HFFc6 (cell line): ENCODE data around the gene WASF1. TPM values are rescaled to one million over a fixed set of nuclear protein-coding genes. Genes with fewer than 3 reads are reported as not detected.
"Not testable (repeated sequence)": the region's sequence is repeated elsewhere in the genome, so short reads cannot be mapped to it uniquely, and the experiment has no call there.

Source experiments
- DNase-seq: peaks from one replicate; pipeline ENCODE4 v3.0.0-alpha.2; 2018
- H3K27ac Mint-ChIP-seq: 2 replicates; pipeline ENCODE4 v1.8.0; 2020; ENCODE audit warnings: mild to moderate bottlenecking, mixed read lengths
- H3K27me3 Mint-ChIP-seq: 2 replicates; pipeline ENCODE4 v1.8.0; 2021; ENCODE audit warnings: mild to moderate bottlenecking, moderate library complexity, mixed read lengths; ENCODE audit not compliant: insufficient read depth
- H3K36me3 Mint-ChIP-seq: 2 replicates; pipeline ENCODE4 v1.8.0; 2021; ENCODE audit warnings: low read depth, mixed read lengths
- H3K4me1 Mint-ChIP-seq: 2 replicates; pipeline ENCODE4 v1.8.0; 2020; ENCODE audit warnings: low read depth, mixed read lengths
- H3K4me3 Mint-ChIP-seq: 2 replicates; pipeline ENCODE4 v1.8.0; 2020; ENCODE audit warnings: mild to moderate bottlenecking, moderate library complexity, mixed read lengths
- H3K9me3 Mint-ChIP-seq: 2 replicates; pipeline ENCODE4 v1.8.0; 2020; ENCODE audit warnings: mild to moderate bottlenecking, mixed read lengths
- total RNA-seq, 6 experiments: library from RNA; stranded (reverse); fragmentation: NEBNext Ultra II Directional; extraction: Animal tissue kit (Norgen Biotek cat#: 25700); gene quantifications; 2 replicates in 1 of 6; 3 replicates in 5 of 6; pipeline ENCODE4 v1.2.3, GENCODE V29; 2021
- TF ChIP-seq, protein P1 (sequence below): fragments of 200-600 bp; sonication (generic); IDR thresholded peaks from 2 replicates; pipeline ENCODE4 v1.5.0; 2021; ENCODE audit warnings: antibody characterized with exemption, mild to moderate bottlenecking

Gene WASF1
- total RNA-seq, 6 experiments from 2014 or later, result 11.6 to 13.5 (median 12.3) TPM

DNA sequence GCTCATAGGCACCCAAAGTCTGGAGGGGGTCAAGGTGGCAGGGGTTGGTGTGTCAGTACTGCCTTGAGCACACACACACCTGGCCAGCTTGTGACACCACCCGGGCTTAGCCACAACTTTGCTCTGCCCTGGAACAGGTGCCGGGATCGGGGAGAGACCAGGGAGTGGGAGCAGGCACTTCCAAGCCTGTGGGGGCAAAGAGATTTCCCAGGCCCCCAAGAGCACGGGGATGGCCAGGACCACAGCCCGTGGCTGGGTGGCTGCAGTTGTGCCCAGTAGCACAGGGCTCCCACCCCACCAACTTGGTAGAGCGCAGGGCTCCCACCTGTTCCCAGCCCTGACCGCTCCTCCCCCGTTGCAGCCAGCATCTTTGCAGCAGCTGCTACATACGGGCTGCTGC, 40.4 kb downstream of the WASF1 start:
- Mint-ChIP-seq H3K36me3 (peaks cover 11% of the 10 kb centered on the region; the same call in 1 of the 2 replicates), H3K27ac (no peak overlapping the region), H3K27me3 (no peaks in the 10 kb centered on the region), H3K9me3 (peaks cover 4% of the 10 kb centered on the region; the same call in 1 of the 2 replicates), H3K4me3 (no peak overlapping the region), H3K4me1 (peaks cover 18% of the 10 kb centered on the region)
- TF ChIP-seq, protein P1, sequence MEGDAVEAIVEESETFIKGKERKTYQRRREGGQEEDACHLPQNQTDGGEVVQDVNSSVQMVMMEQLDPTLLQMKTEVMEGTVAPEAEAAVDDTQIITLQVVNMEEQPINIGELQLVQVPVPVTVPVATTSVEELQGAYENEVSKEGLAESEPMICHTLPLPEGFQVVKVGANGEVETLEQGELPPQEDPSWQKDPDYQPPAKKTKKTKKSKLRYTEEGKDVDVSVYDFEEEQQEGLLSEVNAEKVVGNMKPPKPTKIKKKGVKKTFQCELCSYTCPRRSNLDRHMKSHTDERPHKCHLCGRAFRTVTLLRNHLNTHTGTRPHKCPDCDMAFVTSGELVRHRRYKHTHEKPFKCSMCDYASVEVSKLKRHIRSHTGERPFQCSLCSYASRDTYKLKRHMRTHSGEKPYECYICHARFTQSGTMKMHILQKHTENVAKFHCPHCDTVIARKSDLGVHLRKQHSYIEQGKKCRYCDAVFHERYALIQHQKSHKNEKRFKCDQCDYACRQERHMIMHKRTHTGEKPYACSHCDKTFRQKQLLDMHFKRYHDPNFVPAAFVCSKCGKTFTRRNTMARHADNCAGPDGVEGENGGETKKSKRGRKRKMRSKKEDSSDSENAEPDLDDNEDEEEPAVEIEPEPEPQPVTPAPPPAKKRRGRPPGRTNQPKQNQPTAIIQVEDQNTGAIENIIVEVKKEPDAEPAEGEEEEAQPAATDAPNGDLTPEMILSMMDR, result no peak
- no peak for DNase-seq

DNA sequence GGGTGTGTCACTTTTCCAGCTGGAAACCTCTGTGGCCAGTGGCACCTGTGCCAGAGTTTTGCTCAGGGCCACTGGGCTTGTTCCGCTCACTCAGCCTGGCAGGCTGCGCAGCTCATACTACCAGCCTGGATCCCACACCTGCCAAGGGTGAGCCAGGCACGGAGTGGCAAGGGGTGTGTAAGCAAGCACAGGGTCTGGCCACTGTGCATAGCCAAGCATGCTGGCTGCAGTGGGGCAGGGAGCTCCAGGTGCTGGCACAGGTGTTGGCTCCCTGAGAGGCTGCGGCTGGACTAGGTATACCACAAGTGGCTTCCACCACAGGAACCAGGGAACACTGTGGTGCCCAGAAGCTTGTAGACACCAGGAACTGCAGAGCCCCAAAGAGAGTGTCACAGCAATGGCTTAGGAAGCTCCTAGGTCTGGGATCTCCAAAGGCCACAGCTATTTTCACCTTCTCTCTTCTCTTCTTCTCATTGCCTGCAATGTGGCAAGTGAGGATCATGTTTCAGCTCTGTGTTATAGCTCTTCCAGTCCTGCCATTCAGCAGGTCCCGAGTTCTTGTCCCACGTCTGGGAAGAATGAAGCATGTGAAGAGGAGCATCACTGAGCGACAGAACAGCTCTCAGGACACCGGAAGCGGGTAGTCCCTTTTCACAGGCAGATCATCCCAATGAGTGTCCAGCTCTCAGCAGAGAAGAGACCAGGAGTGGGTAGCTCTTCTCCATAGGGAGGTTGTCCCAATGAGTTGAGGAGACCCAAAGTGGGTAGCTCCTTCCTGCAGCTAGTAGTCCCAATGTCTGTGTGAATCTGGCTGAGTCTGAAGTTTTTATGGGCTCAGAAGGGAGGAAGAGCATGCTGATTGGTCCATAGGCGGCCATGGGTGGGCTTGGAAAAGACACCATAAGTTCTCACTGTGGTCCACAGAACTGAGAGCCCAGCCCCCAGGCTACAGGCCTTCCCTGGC, 41.3 kb downstream of the WASF1 start:
- Mint-ChIP-seq H3K27me3 (no peaks in the 10 kb centered on the region), H3K4me1 (peaks cover 18% of the 10 kb centered on the region), H3K9me3 (peaks cover 4% of the 10 kb centered on the region; the same call in 1 of the 2 replicates), H3K36me3 (peaks cover 11% of the 10 kb centered on the region; the same call in 1 of the 2 replicates), H3K27ac (no peak overlapping the region), H3K4me3 (no peak overlapping the region)
- TF ChIP-seq, protein P1, result no peak
- DNase-seq, result no peak

DNA sequence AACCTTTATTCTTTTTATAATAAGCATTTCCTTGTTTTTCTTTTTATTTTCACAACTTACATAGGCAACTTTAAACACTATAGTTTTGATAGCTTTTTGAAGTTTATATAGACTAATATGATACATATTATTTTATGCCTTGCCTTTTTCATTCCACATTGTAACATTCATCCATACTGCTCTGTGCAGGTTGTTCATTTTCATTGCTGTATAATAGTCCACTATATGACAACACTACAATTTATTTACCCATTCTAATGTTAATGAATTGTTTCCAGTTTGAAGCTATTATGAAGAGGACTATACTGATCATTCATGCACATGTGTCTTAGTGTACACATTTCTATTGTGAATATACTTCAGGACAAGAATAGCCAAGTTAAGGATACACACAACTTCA, 49.1 kb downstream of the WASF1 start:
- TF ChIP-seq, protein P1, result no peak
- Mint-ChIP-seq H3K36me3 (0 out of 2 replicates have a peak, but pooled peaks cover 4% of the 10 kb centered on the region), H3K9me3 (no peaks in the 10 kb centered on the region), H3K27me3 (no peaks in the 10 kb centered on the region), H3K4me1 (peaks cover 11% of the 10 kb centered on the region; the same call in 1 of the 2 replicates), H3K27ac (no peak overlapping the region), H3K4me3 (no peak overlapping the region)
- DNase-seq, result no peak

DNA sequence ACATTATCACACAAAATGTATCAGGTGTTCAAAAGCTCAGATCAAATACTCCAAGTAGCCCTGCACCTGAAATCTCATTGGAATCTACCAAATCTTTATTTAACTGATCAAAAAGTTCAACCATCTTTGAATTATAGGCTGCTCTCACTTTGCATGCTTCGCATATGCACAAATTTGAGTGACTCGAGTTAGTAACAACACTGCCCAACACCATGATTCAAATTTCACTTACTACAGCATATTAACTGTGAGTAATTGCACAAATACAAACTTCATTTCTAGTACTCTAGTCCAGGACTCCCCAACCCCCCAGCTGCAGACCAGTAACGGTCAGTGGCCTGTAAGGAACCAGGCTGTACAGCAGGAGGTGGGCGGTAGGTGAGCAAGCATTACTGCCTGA, 51.1 kb downstream of the WASF1 start:
- no peaks in the 10 kb centered on the region for H3K27me3 Mint-ChIP-seq
- no peaks in the 10 kb centered on the region for H3K9me3 Mint-ChIP-seq
- TF ChIP-seq, protein P1, result no peak
- H3K4me3 Mint-ChIP-seq, result no peak overlapping the region
- no peak for DNase-seq
- peaks cover 11% of the 10 kb centered on the region; the same call in 1 of the 2 replicates for H3K4me1 Mint-ChIP-seq
- no peaks in the 10 kb centered on the region for H3K36me3 Mint-ChIP-seq
- H3K27ac Mint-ChIP-seq, result no peak overlapping the region

DNA sequence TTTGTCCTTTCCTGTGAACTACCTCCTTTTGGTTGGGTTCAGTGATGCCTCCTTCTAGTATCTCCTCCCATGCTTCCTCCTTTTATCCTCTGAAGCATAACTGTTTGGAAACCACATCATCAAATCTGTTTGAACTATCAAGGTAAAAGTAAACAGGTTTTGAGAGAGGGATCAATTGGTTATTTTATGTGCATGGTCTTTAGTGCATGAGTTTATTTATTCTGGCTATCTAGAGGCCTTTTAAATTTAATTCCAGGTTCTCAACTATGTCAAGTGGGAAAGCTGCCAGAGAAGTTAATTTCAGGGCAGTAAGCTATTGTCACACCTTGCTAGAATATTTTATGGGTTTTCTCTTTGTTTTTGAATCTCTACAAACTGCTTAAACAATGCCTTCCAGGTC, 54.1 kb downstream of the WASF1 start:
- Mint-ChIP-seq H3K9me3 (peaks cover 6% of the 10 kb centered on the region), H3K4me1 (peaks cover 11% of the 10 kb centered on the region; the same call in 1 of the 2 replicates), H3K36me3 (peaks cover 21% of the 10 kb centered on the region), H3K27me3 (no peaks in the 10 kb centered on the region), H3K27ac (no peak overlapping the region), H3K4me3 (no peak overlapping the region)
- TF ChIP-seq, protein P1, result no peak
- DNase-seq, result no peak

DNA sequence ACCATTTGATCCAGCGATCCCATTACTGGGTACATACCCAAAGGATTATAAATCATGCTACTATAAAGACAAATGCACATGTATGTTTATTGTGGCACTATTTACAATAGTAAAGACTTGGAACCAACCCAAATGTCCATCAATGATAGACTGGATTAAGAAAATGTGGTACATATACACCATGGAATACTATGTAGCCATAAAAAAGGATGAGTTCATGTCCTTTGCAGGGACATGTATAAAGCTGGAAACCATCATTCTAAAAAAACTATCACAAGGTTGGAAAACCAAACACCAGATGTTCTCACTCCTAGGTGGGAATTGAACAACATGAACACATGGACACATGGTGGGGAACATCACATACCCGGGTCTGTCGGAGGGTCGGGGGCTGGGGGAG, 57.8 kb downstream of the WASF1 start:
- DNase-seq, H3K27me3 Mint-ChIP-seq, H3K9me3 Mint-ChIP-seq, H3K4me3 Mint-ChIP-seq, H3K27ac Mint-ChIP-seq, H3K4me1 Mint-ChIP-seq: not testable (repeated sequence)
- peaks cover 24% of the 10 kb centered on the region for H3K36me3 Mint-ChIP-seq
